ENCODE results near the gene USP12.

- no peak for TF ChIP-seq CTCF (IDR thresholded peaks at IDR 0.05; ENCODE audit: insufficient read depth, low read length)
- TF ChIP-seq REST (IDR thresholded peaks at IDR 0.05; ENCODE audit: insufficient replicate concordance, low read depth), result no peak
Measured at GRCh38 chr13:27158335-27158734, 13.3 kb downstream of the USP12 start.

Measured in HL-60 (cell line).